Hematopoietic multipotent progenitor cell treated with erythropoietin and hydrocortisone succinate and interleukin-3 and kit ligand, for 17 days (in vitro differentiated cells): Measurements from ENCODE around the gene ZNF33A.
"Not testable (repeated sequence)": the region's sequence is repeated elsewhere in the genome, so short reads cannot be mapped to it uniquely, and the experiment has no call there.

ENCODE experiments used
- DNase-seq: peaks from one replicate; pipeline ENCODE4 v3.0.0-alpha.2; 2015; ENCODE audit warnings: low spot score

ZNF33A gene

DNA sequence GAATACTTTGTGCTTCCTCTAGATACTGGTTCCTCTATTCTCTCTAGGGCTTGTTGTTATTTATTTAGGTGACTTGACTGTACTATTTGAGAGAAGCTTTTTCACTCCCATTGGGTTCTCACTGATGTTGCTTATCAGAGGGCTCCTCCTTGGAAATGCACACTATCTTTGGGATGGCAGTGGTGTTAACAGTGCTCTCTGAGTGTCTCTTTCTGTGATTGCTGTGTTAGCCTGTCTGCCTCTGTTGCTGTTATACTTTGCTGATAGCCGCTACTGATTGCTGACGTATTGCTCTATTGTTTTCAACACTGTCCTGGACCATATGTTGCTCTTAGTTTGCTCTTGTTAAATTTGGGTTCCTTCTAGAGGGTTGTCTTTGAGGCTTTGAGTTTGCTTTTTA lies 34.7 kb downstream of the ZNF33A start:
- DNase-seq, result no peak

DNA sequence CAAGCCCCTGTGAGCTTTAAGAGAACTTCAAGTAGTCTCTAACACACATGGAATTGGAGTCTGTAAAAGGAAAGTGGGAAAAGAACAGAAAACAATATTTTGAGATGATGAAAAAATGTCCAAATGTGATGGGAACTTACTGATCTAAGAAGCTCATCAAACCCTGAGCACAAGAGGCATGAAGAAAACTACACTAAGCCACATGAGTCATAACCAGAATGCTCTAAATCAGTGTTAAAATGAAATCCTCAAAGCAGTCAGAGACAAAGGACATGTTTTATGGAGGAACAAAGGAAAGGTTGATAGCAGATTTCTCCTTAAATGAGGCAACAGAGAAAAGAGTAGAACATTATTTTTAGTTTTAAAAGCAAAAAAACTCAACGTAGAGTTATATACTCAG lies 37.2 kb downstream of the ZNF33A start:
- no peak for DNase-seq

DNA sequence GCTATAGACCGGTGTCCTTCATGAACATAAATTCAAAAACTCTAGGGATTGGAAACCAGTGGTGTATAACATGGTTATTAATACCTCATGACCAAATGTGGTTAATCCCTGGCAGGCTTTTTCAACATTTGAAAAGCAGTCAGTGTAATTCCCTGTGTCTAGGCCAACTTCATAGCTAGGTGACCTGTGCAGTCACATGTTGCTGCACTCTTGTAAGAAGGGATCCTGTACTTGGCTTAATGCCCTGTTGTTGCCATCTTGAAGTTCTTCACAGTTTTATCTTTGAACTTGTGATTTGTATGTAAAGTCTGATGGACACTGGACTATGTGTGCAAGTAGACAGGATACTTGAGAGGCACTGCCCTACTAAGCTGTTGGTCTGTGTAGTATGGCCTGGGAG lies 39.7 kb downstream of the ZNF33A start:
- no peak for DNase-seq

DNA sequence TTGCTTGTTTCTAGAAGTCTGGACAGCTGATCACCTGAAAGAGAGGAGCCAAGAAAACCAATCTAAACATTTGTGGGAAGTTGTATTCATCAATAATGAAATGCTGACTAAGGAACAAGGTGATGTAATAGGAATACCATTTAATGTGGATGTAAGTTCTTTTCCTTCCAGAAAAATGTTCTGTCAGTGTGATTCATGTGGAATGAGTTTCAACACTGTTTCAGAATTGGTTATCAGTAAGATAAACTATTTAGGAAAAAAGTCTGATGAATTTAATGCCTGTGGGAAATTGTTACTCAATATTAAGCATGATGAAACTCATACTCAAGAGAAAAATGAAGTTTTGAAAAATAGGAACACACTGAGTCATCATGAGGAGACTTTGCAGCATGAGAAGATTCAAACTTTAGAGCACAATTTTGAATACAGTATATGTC lies 43.9 kb downstream of the ZNF33A start:
- no peak for DNase-seq

DNA sequence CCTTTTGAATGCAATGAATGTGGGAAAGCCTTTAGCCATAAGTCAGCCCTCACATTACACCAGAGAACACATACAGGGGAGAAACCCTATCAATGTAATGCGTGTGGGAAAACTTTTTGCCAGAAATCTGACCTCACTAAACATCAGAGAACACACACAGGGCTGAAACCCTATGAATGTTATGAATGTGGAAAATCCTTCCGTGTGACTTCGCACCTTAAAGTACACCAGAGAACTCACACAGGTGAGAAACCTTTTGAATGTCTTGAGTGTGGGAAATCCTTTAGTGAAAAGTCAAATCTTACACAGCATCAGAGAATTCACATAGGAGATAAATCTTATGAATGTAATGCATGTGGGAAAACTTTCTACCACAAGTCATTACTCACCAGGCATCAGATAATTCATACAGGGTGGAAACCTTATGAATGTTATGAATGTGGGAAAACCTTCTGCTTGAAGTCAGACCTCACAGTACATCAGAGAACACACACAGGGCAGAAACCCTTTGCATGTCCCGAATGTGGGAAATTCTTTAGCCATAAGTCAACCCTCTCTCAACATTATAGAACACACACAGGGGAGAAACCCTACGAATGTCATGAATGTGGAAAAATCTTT lies 44.9 kb downstream of the ZNF33A start:
- not testable (repeated sequence) for DNase-seq

DNA sequence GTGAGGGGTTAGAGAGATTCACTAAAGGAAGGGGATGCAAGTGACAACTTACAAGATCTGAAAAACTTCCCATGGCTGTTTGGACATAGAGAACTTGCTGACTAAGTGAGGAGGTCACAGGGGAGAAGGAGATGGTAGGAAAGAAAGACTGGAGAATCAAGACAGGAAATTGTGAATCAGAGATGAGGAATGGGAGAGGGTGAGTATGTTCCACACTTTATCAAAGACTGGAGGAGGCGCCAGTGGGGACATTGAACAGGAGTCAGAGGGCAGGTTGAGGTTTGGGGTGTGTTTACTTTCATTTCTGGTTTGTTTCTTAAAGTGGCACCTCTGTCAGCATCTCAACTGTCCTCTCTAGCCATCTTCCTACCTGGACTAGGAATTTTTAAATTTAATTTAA lies 59.2 kb downstream of the ZNF33A start:
- DNase-seq, result not testable (repeated sequence)

DNA sequence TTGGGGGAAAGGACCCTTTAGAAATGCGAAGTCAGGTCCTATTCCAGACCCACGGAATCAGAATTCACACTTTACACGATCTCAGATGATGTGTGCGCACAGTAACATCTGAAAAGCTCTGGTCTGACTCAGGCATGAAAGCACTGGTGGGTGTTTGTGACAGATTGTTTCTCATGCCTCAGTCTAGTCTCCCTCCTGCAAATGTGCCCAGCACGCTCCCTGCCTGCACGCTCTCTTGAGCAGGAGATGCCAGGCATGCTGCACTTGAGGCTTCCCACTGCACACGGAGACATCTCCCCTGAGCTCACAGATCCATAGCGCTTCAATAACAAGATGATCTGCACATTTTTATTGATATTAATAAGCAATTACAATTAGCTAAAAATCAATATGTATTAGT lies 60.0 kb downstream of the ZNF33A start:
- DNase-seq, result no peak

DNA sequence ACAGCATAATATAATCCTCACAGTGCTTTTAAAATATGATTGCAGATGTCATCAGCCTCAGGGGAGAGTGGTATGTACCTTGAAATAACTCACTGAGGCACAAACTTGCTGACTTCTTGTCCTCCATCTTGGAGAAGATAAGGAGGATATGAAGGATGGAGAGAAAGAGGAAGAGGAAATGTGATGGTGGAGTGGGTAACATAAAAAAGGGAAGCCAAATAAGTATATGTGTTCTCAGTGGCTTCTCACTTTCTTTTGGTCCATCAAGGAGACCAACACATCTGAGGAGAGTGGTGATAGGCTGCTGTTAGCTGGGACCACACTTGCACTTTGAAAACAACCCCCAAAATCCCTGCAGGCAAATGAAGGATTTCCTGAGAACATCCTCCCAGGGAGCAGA lies 62.1 kb downstream of the ZNF33A start:
- no peak for DNase-seq

DNA sequence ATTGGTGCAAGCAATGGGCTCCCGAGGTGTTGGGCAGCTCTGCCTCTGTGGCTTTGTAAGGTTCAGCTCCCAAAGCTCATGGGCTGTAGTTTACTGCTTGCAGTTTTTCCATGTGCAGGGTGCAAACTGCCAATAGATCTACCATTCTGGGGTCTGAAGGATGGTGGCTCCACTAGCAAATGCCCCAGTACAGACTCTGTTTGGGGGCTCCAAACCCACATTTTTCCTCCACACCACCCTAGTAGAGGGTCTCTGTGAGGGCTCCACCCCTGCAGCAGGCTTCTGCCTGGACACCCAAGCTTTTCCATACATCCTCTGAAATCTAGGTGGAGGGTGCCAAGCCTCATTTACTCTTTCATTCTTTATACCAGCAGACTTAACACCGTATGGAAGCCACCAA lies 66.2 kb downstream of the ZNF33A start:
- DNase-seq, result no peak

DNA sequence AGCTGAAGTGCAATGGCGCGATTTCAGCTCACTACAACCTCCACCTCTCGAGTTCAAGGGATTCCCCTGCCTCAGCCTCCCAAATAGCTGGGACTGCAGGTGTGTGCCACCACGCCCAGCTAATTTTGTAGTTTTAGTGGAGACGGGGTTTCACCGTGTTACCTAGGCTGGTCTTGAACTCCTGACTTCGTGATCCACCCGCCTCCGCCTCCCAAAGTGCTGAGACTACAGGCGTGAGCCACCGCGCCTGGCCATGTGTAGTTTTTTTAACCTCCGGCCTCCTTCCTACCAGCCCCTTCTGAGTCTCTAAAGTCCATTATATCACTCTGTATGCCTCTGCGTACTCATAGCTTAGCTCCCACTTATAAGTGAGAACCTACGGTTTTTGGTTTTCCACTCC lies 82.8 kb downstream of the ZNF33A start:
- DNase-seq, result not testable (repeated sequence)

DNA sequence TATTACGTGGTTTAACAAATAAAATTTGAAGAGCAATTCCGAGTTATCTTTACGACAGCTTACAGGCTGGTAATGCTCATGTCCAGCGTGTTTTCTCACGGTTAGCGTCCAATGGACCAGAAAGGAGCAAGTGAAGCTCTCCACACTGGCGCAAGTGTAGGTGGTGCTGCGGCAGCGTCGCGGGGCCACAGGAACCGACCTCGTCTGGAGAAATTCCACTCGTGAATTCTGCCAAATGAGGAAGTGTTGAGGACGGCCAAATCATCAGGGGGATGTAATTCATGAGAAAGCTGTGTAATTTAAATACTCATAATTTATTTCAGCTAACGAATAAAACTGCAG lies 83.3 kb downstream of the ZNF33A start:
- no peak for DNase-seq

DNA sequence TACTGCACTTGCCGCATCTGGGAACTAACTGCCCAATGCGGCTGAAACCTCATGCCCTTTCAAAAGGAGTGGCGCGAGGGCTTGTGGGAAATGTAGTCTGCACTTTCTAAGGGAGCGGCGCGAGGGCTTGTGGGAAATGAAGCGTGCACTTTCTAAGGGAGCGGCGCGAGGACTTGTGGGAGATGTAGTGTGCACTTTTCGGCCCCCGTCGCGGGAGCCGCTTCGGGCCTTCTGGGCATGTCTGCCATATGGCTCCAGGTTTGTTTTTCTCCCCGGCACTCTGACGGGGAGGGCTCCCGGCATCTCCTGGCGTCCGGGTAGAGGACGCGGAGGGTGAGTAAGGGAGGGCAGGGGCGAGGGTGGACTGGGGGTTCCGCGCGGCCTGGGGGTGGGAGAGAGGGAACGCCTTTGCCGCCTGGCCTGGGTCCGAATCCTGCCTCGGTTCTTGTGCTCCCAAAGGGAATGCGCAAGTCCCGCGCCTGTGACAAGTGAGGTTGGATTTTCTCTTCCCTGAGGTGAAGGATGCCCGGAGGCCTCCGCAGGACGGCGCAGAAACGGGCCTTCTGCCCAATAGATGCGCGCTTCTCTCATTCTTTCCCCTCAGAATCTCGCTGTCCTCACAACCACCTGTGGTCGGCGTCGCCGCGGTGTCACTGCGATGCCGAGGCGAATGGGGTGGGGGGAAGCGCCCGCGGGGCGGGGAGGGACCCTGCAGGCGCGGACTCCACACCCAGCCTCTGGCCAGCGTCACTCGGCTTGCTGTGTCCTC lies 83.9 kb downstream of the ZNF33A start, which contains the start of gene ZNF37A:
ZNF37A (plus strand) TSS at position 180 of the 769 bp plus-strand sequence. CDS start 2,281 bp downstream, outside the sequence.
- DNase-seq, result peak; percentile 93

DNA sequence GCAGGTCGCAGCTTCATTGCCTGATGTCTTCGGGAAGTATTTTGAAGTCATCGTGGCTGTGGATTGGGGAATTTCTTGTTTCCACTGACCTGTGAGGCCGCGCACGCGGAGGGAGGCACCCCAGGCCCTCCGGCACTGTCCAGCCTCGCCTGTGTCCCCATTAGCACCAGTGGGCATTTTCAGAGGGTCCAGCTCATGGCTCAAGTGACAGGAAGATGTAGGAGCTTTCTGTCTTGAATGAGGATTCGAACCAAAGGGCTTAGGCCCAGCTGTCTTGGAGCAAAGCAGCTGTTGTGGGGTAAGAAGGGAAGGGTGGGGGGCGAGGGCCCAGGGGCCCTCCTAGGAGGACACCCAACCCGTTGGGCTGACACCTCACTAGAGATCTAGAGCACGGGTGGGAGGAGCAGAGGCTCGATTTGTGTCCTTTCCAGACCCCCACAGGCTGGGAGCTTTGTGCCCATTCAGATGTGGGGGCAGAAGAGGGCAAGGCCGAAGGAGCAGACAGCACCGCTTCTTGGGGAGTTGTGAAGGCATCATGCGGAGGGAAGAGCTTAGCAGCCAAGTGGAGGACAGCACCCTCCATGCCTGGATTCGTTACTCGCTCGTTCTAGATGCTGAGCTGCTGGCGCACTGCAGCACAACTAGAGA lies 84.6 kb downstream of the ZNF33A start:
- no peak for DNase-seq

DNA sequence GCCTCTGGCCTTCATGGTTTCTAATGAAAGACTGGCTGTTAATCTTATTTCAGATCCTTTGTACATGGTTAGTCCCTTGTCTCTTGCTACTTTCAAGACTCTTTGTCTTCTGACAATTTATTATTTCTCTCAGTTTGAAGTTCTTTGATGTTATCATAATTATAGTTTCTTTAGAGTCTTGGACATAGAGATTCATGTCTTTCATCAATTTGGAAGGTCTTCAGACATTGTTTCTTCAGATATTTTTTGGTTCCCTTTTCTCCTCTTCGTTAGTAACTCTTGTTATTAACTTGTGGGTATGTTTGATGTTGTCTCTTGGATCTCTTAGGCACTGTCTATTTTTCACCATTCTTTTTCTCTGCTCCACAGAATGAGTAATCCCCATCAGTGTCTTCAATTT lies 92.4 kb downstream of the ZNF33A start:
- no peak for DNase-seq

DNA sequence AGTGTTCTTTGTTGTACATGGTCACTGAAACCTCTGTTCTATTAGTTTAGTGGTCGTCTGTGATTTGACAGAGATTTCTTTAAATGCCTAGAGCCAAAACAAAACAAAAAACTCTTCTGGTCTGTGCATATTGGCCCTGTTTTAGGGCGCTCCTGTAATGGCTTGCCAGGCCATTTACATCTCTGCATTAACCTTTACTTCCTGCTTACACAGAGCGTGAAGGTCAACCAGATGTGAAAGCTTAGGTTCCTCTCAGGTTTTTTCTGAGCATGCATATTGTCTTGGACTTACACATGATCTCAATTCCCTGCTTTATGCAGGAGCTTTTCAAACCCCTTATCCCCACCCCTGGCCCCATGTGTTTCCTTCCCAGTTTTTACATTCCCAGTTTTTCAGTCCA lies 93.3 kb downstream of the ZNF33A start:
- no peak for DNase-seq

DNA sequence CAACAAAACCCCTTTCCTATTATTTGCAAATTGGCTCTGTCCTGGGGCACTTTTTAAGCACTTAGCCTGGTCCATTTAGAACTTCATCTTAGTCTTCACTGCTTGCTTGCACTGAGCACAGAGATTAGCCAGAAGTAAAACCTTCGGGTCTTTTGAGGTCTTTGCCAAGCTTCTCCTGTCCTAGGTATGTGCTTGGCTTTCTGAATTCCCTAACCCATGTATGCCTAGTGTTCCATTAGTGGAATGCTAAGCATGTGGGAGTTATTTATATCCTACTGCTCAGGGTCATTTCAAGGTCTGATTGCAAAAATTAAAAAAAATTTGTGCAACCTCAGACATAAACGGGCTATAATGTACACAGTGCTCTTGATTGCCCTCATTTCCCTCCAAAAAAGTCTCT lies 101.7 kb downstream of the ZNF33A start:
- DNase-seq, result no peak
